Glutamatergic neuron (in vitro differentiated cells): ENCODE results near the gene AGPAT2. TPM values are rescaled to one million over a fixed set of nuclear protein-coding genes. Genes with fewer than 3 reads are reported as not detected.
A peak's percentile ranks its signal among the peaks of the same experiment; 100 is the strongest.

ENCODE experiments used
- DNase-seq: peaks from one replicate; pipeline ENCODE4 v3.0.0; 2022
- H3K27ac Mint-ChIP-seq: one replicate; pipeline ENCODE4 v1.8.0; 2020; ENCODE audit warnings: mild to moderate bottlenecking, mixed read lengths, inconsistent platforms; ENCODE audit not compliant: unreplicated experiment
- H3K27me3 Mint-ChIP-seq: one replicate; pipeline ENCODE4 v1.8.0; 2020; ENCODE audit warnings: mild to moderate bottlenecking, moderate library complexity, mixed read lengths, inconsistent platforms; ENCODE audit not compliant: unreplicated experiment
- H3K36me3 Mint-ChIP-seq: one replicate; pipeline ENCODE4 v1.8.0; 2020; ENCODE audit warnings: mild to moderate bottlenecking, mixed read lengths, inconsistent platforms; ENCODE audit not compliant: unreplicated experiment
- H3K4me1 Mint-ChIP-seq: one replicate; pipeline ENCODE4 v1.8.0; 2020; ENCODE audit warnings: mild to moderate bottlenecking, low read depth, mixed read lengths, inconsistent platforms; ENCODE audit not compliant: unreplicated experiment
- H3K4me3 Mint-ChIP-seq: one replicate; pipeline ENCODE4 v1.8.0; 2020; ENCODE audit warnings: mild to moderate bottlenecking, mixed read lengths, inconsistent platforms; ENCODE audit not compliant: unreplicated experiment
- H3K9me3 Mint-ChIP-seq: one replicate; pipeline ENCODE4 v1.8.0; 2020; ENCODE audit warnings: mild to moderate bottlenecking, moderate library complexity, mixed read lengths, inconsistent platforms; ENCODE audit not compliant: unreplicated experiment
- CTCF ChIP-seq: fragments of 200-600 bp; sonication (generic); IDR thresholded peaks from one replicate; pipeline ENCODE4 v1.5.0; 2021; ENCODE audit not compliant: partially characterized antibody, unreplicated experiment
- total RNA-seq: library from RNA; stranded (reverse); fragmentation: NEBNext Ultra II Directional; extraction: Animal tissue kit (Norgen Biotek cat#: 25700); gene quantifications from one replicate; pipeline ENCODE4 v1.2.1, GENCODE V29; 2021; ENCODE audit not compliant: unreplicated experiment

AGPAT2 gene
- total RNA-seq, 1 donor from 2014 or later = 72.8 TPM

GRCh38 chr9:136656183-136656738, 31.0 kb downstream of the AGPAT2 start:
- no peak for TF ChIP-seq CTCF
- Mint-ChIP-seq H3K9me3 (no peaks in the 10 kb centered on the region), H3K27me3 (peaks cover 3% of the 10 kb centered on the region), H3K36me3 (no peaks in the 10 kb centered on the region), H3K4me1 (peaks cover 3% of the 10 kb centered on the region), H3K27ac (no peak overlapping the region), H3K4me3 (no peak overlapping the region)
- no peak for DNase-seq

GRCh38 chr9:136655536-136656182, 31.6 kb downstream of the AGPAT2 start:
- H3K27me3 Mint-ChIP-seq = peaks cover 3% of the 10 kb centered on the region
- DNase-seq = no peak

GRCh38 chr9:136654820-136655535, 32.3 kb downstream of the AGPAT2 start:
- no peaks in the 10 kb centered on the region for H3K9me3 Mint-ChIP-seq
- H3K27ac Mint-ChIP-seq = no peak overlapping the region
- H3K4me3 Mint-ChIP-seq = no peak overlapping the region
- H3K36me3 Mint-ChIP-seq = no peaks in the 10 kb centered on the region
- peaks cover 3% of the 10 kb centered on the region for H3K27me3 Mint-ChIP-seq
- DNase-seq = no peak
- TF ChIP-seq CTCF = no peak
- H3K4me1 Mint-ChIP-seq = peaks cover 3% of the 10 kb centered on the region

More at GRCh38 chr9:136655536-136656182, 31.6 kb downstream of the AGPAT2 start:
- Mint-ChIP-seq H3K4me3 (no peak overlapping the region), H3K9me3 (no peaks in the 10 kb centered on the region), H3K4me1 (peaks cover 3% of the 10 kb centered on the region), H3K36me3 (no peaks in the 10 kb centered on the region), H3K27ac (no peak overlapping the region)
- no peak for TF ChIP-seq CTCF

- peak; percentile 44 for DNase-seq
- Mint-ChIP-seq H3K4me1 (peaks cover 6% of the 10 kb centered on the region), H3K27me3 (peaks cover 1% of the 10 kb centered on the region), H3K36me3 (no peaks in the 10 kb centered on the region), H3K9me3 (no peaks in the 10 kb centered on the region), H3K27ac (no peak overlapping the region), H3K4me3 (no peak overlapping the region)
- TF ChIP-seq CTCF = no peak
Observed at GRCh38 chr9:136653323-136654079, 33.8 kb downstream of the AGPAT2 start.
